OCI-LY7 (cell line): ENCODE results near the gene TRAF5.

Experiments
- CTCF ChIP-seq: fragments of 200-600 bp; sonication (generic); conservative IDR thresholded peaks from 2 replicates; pipeline ENCODE4 v1.5.1; 2014; ENCODE audit warnings: mild to moderate bottlenecking, antibody characterized with exemption, low read length, moderate library complexity, mixed read lengths
- EZH2phosphoT487 ChIP-seq: fragments of 200-600 bp; sonication (generic); IDR thresholded peaks from 2 replicates; pipeline ENCODE4 v1.6.1; 2018; ENCODE audit warnings: low read depth, borderline replicate concordance, mild to moderate bottlenecking, mixed run types, antibody characterized with exemption, low read length, moderate library complexity, mixed read lengths

DNA sequence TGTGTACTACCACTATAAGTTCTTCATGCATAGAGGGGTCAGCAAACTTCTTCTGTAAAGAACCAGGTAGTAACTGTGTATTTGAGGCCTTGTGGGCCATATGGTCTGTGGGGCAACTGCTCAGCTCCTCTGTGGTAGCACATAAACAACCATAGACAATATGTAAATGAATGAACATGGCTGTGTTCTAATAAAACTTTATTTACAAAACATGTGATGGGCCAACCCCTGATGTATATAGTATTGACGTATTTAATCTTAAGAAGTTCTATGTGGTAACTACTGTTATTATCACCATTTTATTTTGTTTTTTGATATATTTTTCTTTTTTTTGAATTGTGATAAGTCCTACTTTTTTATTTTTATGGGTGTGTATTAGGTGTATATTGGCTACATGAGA is 15.4 kb downstream of the TRAF5 start:
- TF ChIP-seq CTCF (no peak), EZH2phosphoT487 (no peak)
